Heart right ventricle (tissue), 16 donors: ENCODE data around the gene PDLIM7. TPM values are rescaled to one million over a fixed set of nuclear protein-coding genes. Genes with fewer than 3 reads are reported as not detected.

Source experiments
- ATAC-seq, 8 donors: fragments of 200-7000 bp; cut with Tn5 transposase; one replicate each; pipeline ENCODE4 v1.9.1; 2020; ENCODE audit warnings: mild to moderate bottlenecking in 8 of 8, moderate library complexity in 8 of 8, moderate number of reproducible peaks in 1 of 8
- DNase-seq, 2 donors: peaks; one replicate each; pipeline ENCODE4 v3.0.0-alpha.2; 2020
- H3K27ac ChIP-seq, 10 donors: fragments of 200-600 bp; sonication (generic) in 2 of 10; one replicate each; pipeline versions ENCODE4 v1.5.0 to v1.8.0; 2020 to 2022; ENCODE audit warnings: mild to moderate bottlenecking in 3 of 10
- H3K27me3 ChIP-seq, 7 donors: fragments of 200-600 bp; one replicate each; pipeline ENCODE4 v1.8.0; 2021 to 2022; ENCODE audit warnings: mild to moderate bottlenecking in 2 of 7
- H3K36me3 ChIP-seq, 9 donors: fragments of 200-600 bp; sonication (generic) in 1 of 9; one replicate each; pipeline versions ENCODE4 v1.5.0 to v1.8.0; 2020 to 2022; ENCODE audit warnings: mild to moderate bottlenecking in 2 of 9
- H3K4me1 ChIP-seq, 9 donors: fragments of 200-600 bp; sonication (generic) in 1 of 9; one replicate each; pipeline versions ENCODE4 v1.5.0 to v1.8.0; 2020 to 2022; ENCODE audit warnings: mild to moderate bottlenecking in 4 of 9
- H3K4me3 ChIP-seq, 10 donors: fragments of 200-600 bp; sonication (generic) in 2 of 10; one replicate each; pipeline versions ENCODE4 v1.5.0 to v1.8.0; 2020 to 2022; ENCODE audit warnings: mild to moderate bottlenecking in 7 of 10, moderate library complexity in 2 of 10
- H3K9me3 ChIP-seq, 11 donors: fragments of 200-600 bp in 10 of 11; sonication (generic) in 2 of 11; one replicate each; pipeline versions ENCODE4 v1.5.0 to v1.8.0; 2013 to 2022; ENCODE audit warnings: mild to moderate bottlenecking in 2 of 11, control low read depth in 1 of 11, moderate library complexity in 1 of 11
- WGBS, 2 donors: extraction: QIAGEN DNeasy Blood & Tissue Kit; methylation state at CpG; one replicate each; pipeline ENCODE4 v1.1.7; 2013; ENCODE audit warnings: inconsistent platforms in 1 of 2; 5-methylcytosine and 5-hydroxymethylcytosine counted together
- intact Hi-C, 10 donors: fragments of 100-400 bp; cut with DNase I; formaldehyde crosslinking; loops; one replicate each; pipeline versions ENCODE4 v1.11.1 to v1.14.2; 2022
- polyA plus RNA-seq, 2 donors: library from polyadenylated mRNA; stranded (reverse); fragments of 200-250 nt; gene quantifications; one replicate each; pipeline ENCODE4 v1.2.3, GENCODE V29; 2013
- total RNA-seq, 10 donors: library from RNA; stranded (reverse); fragmentation: NEBNext Ultra II Directional in 3 of 10; extraction: Animal tissue kit (Norgen Biotek cat#: 25700) in 3 of 10; gene quantifications; one replicate each; pipeline versions ENCODE4 v1.2.1 to v1.2.4, GENCODE V29; 2021 to 2023
- TF ChIP-seq, protein P1 (sequence below), 9 donors: fragments of 200-600 bp; sonication (generic) in 2 of 9; IDR thresholded peaks; one replicate each; pipeline versions ENCODE4 v1.5.0 to v1.8.0; 2021 to 2022; ENCODE audit warnings: antibody characterized with exemption in 9 of 9, mild to moderate bottlenecking in 5 of 9, moderate library complexity in 1 of 9
- donor health status: Arrhythmogenic right ventricular cardiomyopathy.
- donor health status: ischemic (EF 13 %, LVEDD 7.1; RV severe dilation, severe dysfunction).
- donor health status: healthy with polysubstance abuse.
- donor health status: DM: no; HTN: yes; CAD: no.
- donor health status: DM: no; HTN: no; CAD: no.
- donor health status: ischemic (EF 25% LVEDD 6.9; RV normal size, moderate dysfunction).
- donor health status: ischemic (EF 25% LVEDD 5.7; RV mildly dilated, moderate dysfunction).
- donor health status: healthy.
- donor health status: DM: yes; HTN: yes; CAD: no.
- donor health status: Ischemic cardiomyopathy.
- donor health status: ischemic (EF 35%, LVEDD 5.7; RV mildly dilated, moderate dysfunction).
- donor health status: nonischemic (EF 11% LVEDD 7.7; RV severe dilation, severe dysfunction).
- donor health status: DM: yes; HTN: yes; CAD: no.
- donor health status: PGD.
- donor health status: ischemic (EF 29% LVEDD 5.4; RV normal size, mild dysfunction).
- donor health status: nonischemic (EF 23%, LVEDD 6.1; RV moderate dilation, normal function).

PDLIM7 gene
- total and polyA plus RNA-seq, 12 donors: 32.5 to 131 (median 58.1) TPM

DNA sequence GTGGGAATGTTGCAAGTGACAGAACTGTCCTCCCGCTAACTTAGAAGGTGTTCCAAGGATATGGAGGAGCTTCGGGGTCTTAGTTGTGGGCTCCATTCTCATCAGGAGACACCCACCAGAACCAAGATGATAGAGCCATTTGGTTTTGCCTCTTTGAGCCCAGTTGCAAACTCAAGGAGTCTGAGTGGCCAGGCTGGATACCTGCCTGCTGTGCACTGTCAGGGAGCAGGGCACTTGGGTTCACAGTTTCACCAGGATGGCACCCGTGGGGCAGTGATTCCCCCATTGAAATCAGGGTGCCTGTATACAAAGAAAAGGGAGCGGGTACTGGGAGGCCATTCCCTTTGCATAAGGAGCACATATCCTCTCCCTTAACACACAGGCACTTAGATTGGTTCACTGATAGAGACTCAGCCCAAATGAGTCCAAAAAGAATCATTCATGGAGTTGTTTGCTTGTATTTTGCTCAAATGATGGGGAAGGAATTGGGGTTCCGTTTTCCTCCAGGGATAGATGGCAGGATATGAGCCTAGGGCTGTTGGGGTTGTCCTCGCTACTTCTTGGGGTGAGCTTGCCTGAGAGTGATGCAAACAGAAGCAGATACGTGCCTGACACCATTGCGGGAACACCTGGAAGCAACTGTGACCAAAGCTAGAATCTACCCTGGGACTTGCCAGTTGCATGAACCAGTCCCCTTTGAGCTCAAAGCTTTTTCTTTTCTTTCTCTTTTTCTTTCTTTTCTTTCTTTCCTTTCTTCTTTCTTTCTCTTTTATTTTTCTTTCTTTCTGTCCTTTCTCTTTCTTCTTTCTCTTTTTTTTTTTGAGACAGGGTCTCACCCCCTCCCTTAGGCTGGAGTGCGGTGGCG lies 52.1 kb downstream of the PDLIM7 start:
- Histone ChIP-seq H3K27me3 (peaks cover 0 to 38% (median 2%) of the 10 kb centered on the region in 7 donors), H3K9me3 (no peaks in the 10 kb centered on the region), H3K36me3 (peaks cover 0 to 29% (median 0%) of the 10 kb centered on the region in 9 donors), H3K4me1 (peaks cover 13 to 36% (median 21%) of the 10 kb centered on the region in 9 donors), H3K27ac (peak overlapping the region in 1 of 10 donors; percentile 68), H3K4me3 (no peak overlapping the region)
- ATAC-seq: no peak
- no peak for DNase-seq
- WGBS, 2 donors: 60 to 63% methylated on average over 10 of the region's 10 CpGs
- intact Hi-C loops: no loop called here
- TF ChIP-seq, protein P1, sequence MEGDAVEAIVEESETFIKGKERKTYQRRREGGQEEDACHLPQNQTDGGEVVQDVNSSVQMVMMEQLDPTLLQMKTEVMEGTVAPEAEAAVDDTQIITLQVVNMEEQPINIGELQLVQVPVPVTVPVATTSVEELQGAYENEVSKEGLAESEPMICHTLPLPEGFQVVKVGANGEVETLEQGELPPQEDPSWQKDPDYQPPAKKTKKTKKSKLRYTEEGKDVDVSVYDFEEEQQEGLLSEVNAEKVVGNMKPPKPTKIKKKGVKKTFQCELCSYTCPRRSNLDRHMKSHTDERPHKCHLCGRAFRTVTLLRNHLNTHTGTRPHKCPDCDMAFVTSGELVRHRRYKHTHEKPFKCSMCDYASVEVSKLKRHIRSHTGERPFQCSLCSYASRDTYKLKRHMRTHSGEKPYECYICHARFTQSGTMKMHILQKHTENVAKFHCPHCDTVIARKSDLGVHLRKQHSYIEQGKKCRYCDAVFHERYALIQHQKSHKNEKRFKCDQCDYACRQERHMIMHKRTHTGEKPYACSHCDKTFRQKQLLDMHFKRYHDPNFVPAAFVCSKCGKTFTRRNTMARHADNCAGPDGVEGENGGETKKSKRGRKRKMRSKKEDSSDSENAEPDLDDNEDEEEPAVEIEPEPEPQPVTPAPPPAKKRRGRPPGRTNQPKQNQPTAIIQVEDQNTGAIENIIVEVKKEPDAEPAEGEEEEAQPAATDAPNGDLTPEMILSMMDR (IDR thresholded peaks at IDR 0.05): no peak

DNA sequence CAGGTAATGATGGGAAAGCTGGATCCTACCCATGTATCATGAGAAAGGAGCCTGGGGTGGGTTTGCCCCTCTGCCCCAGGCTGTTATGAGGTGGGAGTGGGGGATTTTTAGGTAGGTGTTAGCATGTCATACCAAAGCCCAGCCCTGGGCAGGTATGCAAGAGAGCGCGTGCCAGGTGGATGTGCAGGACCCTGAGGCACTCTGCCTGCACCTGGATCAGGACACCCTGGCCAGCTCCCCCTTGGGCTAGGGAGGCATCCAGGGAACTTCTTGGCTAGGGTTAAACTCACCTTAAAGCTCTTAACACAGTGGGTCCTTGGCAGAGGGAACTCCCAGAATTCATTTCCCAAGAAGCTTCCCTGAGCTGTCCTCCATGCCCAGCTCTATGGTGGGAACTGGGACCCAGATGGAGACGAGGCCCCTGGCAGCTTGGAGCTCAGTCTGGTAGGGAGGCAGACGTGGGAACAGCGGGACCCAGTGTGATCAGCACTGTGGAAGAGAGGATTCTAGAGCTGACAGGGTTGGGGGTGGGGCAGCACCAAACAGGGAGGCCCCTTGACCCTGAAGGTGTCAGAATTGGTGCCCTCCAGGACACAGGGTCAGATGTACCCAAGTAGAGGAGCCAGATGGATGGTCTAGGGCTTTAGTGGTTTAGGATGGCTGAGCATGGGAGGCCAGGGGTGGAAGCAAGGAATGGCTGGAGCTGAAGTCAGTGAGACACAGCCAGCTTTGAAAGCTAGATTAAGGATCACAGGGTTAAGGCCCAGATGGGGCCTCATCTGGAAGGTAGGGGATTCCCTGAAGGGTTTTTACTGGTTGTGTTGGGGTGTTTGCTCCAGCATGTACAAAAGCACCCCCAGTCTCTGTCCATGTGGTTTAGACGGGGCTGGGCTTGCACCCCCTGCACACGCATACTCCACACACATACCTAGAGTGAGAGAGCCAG lies 53.0 kb downstream of the PDLIM7 start:
- Histone ChIP-seq H3K36me3 (peaks cover 0 to 38% (median 0%) of the 10 kb centered on the region in 9 donors), H3K4me3 (no peak overlapping the region), H3K9me3 (no peaks in the 10 kb centered on the region), H3K27ac (no peak overlapping the region), H3K27me3 (peaks cover 0 to 29% (median 0%) of the 10 kb centered on the region in 7 donors), H3K4me1 (peaks cover 13 to 36% (median 21%) of the 10 kb centered on the region in 9 donors)
- no peak for DNase-seq
- WGBS, 2 donors: 71 to 76% methylated on average over 7 of the region's 7 CpGs
- TF ChIP-seq, protein P1 (IDR thresholded peaks at IDR 0.05): no peak
- intact Hi-C loops: no loop called here
- no peak for ATAC-seq

DNA sequence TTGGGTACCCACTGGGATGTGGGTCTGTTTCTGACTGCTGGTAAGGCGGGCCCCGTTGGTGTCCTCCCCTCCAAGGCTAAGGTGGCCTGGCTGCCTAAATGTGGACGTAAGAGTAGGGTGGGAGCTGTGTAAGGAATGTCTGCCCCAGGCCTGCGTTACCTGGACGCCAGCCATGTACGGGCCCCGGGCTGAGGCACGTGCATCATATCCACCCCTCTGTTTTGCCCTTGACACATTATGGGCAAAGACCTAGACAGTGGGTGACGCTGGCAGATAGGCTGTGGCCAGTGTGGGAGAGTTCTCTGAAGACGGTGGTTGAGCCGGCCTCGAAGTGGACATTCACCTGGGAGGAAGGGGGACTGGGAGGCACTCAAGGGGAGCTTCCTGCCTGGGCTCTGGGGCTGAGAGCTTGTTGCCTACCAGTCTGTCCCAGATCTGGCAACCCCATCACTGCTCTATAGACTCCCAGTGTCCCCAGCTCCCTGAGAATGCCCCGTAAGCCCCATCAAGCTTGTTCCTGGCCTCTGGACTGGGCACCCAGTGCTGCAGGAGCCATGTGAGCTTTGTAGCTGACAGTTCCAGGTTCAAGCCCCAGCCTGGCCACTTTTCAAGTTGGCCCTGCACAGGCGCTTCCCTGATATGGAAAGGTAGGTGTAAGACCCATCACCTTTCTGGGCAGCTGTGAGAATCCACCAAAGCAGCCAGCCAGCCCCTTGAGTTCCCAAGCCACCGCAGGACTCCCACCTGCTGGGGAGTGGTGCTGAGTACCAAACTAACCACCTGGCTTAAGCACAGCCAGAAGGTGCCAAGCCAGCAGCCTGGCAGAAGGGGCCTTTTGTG lies 54.0 kb downstream of the PDLIM7 start:
- TF ChIP-seq, protein P1 (IDR thresholded peaks at IDR 0.05): no peak
- no peak for ATAC-seq
- Histone ChIP-seq H3K4me3 (no peak overlapping the region), H3K36me3 (peaks cover 0 to 48% (median 0%) of the 10 kb centered on the region in 9 donors), H3K9me3 (no peaks in the 10 kb centered on the region), H3K27me3 (peaks cover 0 to 19% (median 0%) of the 10 kb centered on the region in 7 donors), H3K27ac (no peak overlapping the region), H3K4me1 (peaks cover 13 to 32% (median 21%) of the 10 kb centered on the region in 9 donors)
- 79 to 83% methylated on average over 15 of the region's 15 CpGs for WGBS, 2 donors
- intact Hi-C loops: no loop called here
- no peak for DNase-seq
